K562 (cell line): ENCODE data around the gene EFEMP2. TPM values are rescaled to one million over a fixed set of nuclear protein-coding genes. Genes with fewer than 3 reads are reported as not detected.

Experiments used
- ATAC-seq: fragments of 200-7000 bp; cut with Tn5 transposase; 3 replicates; pipeline ENCODE4 v1.9.1; 2020; ENCODE audit warnings: moderate library complexity
- BruUV-seq: library from RNA; stranded (reverse); fragments of 400-500 nt; replicated peaks from 2 replicates; lab custom pipeline; 2021; lab: Mats Ljungman, UMichigan
- CTCF ChIA-PET: fragments of 300-600 bp; formaldehyde crosslinking; extraction: SDS; loops from one replicate; lab custom pipeline; 2021; ENCODE audit warnings: low intra/inter-chr PET ratio; lab: Yijun Ruan, JAX
- POLR2A ChIA-PET: fragments of 300-600, 350-650 bp; sonication (Branson Sonifier 250); formaldehyde crosslinking; extraction: SDS; loops from one replicate; lab custom pipeline; 2021; ENCODE audit warnings: antibody characterized with exemption, inconsistent platforms; lab: Yijun Ruan, JAX
- DNase-seq, 4 experiments: peaks; one replicate each; pipeline versions ENCODE4 v3.0.0 to v3.0.0-alpha.2; 2011 to 2018; ENCODE audit warnings: low spot score in 3 of 4, mixed read lengths in 3 of 4; ENCODE audit errors: extremely low read depth in 1 of 4
- FAIRE-seq: peaks from 2 replicates; lab custom pipeline; 2011; peaks lifted over from hg19 to GRCh38; lab: Jason Lieb, UNC
- H2AFZ ChIP-seq: 2 replicates; pipeline ENCODE4 v1.6.0; 2011; ENCODE audit warnings: low read depth, low read length, control low read depth, inconsistent platforms
- H3K27ac ChIP-seq: fragments of 200-600 bp; 3 replicates; pipeline ENCODE4 v1.8.0; 2011; ENCODE audit warnings: low read depth, mild to moderate bottlenecking, control low read depth, inconsistent platforms, low read length, moderate library complexity, mixed read lengths; ENCODE audit errors: extremely low read depth
- H3K27me3 ChIP-seq, 2 experiments: fragments of 300-600 bp in 1 of 2; 2 replicates in 1 of 2; 3 replicates in 1 of 2; pipeline versions ENCODE4 v1.6.0 to v1.8.0; 2011; ENCODE audit warnings: inconsistent platforms in 2 of 2, low read length in 2 of 2, mild to moderate bottlenecking in 1 of 2, mixed read lengths in 1 of 2, moderate library complexity in 1 of 2; ENCODE audit not compliant: control insufficient read depth in 2 of 2, insufficient read depth in 2 of 2
- H3K36me3 ChIP-seq: fragments of 300-600 bp; 3 replicates; pipeline ENCODE4 v1.8.0; 2011; ENCODE audit warnings: mild to moderate bottlenecking, low read length, inconsistent platforms; ENCODE audit not compliant: control insufficient read depth, insufficient read depth
- H3K4me1 ChIP-seq, 2 experiments: fragments of 200-600 bp in 1 of 2; replicated peaks in 1 of 2; 2 replicates in 1 of 2; 3 replicates in 1 of 2; pipeline versions ENCODE4 v1.5.1 to v1.8.0; 2011; ENCODE audit warnings: inconsistent platforms in 2 of 2, low read length in 2 of 2, mild to moderate bottlenecking in 1 of 2, mixed read lengths in 1 of 2, moderate library complexity in 1 of 2; ENCODE audit not compliant: control insufficient read depth in 2 of 2, insufficient read depth in 2 of 2
- H3K4me2 ChIP-seq: 2 replicates; pipeline ENCODE4 v1.6.1; 2011; ENCODE audit warnings: low read length, control low read depth, inconsistent platforms, mixed read lengths; ENCODE audit not compliant: insufficient read depth
- H3K4me3 ChIP-seq: fragments of 200-600 bp; sonication (generic), shearing (Covaris generic); 2 replicates; pipeline ENCODE4 v1.5.1; 2016; ENCODE audit warnings: control low read depth, inconsistent platforms
- H3K79me2 ChIP-seq: fragments of 200-600 bp; 3 replicates; pipeline ENCODE4 v1.8.0; 2011; ENCODE audit warnings: low read length, inconsistent platforms; ENCODE audit not compliant: control insufficient read depth, insufficient read depth
- H3K9ac ChIP-seq, 2 experiments: 2 replicates each; pipeline versions ENCODE4 v1.6.0 to v1.6.1; 2011; ENCODE audit warnings: low read depth in 2 of 2, low read length in 2 of 2, control low read depth in 1 of 2, inconsistent platforms in 1 of 2, mild to moderate bottlenecking in 1 of 2, mixed read lengths in 1 of 2; ENCODE audit not compliant: insufficient read depth in 1 of 2
- H3K9me1 ChIP-seq: one replicate; pipeline ENCODE4 v1.6.0; 2011; ENCODE audit warnings: inconsistent platforms, mild to moderate bottlenecking, low read length, moderate library complexity; ENCODE audit not compliant: control insufficient read depth, insufficient read depth
- H3K9me3 ChIP-seq: replicated peaks from 2 replicates; pipeline ENCODE4 v1.5.1; 2011; ENCODE audit warnings: low read depth, low read length, inconsistent platforms; ENCODE audit not compliant: control insufficient read depth, insufficient read depth
- H4K20me1 ChIP-seq: replicated peaks from 2 replicates; pipeline ENCODE4 v1.6.1; 2011; ENCODE audit warnings: low read length, inconsistent platforms, mixed read lengths; ENCODE audit not compliant: control insufficient read depth, insufficient read depth
- MAFK ChIP-seq: IDR thresholded peaks from 2 replicates; pipeline ENCODE4 v1.6.1; 2011; ENCODE audit warnings: low read length, improper control_type of control experiment
- MEF2D ChIP-seq: conservative IDR thresholded peaks from 2 replicates; pipeline ENCODE4 v1.6.1; 2016; ENCODE audit warnings: low read depth, missing genetic modification characterization, missing compliant biosample characterization
- POLR2AphosphoS5 ChIP-seq: IDR thresholded peaks from 2 replicates; pipeline ENCODE4 v1.6.1; 2011; ENCODE audit warnings: mild to moderate bottlenecking, low read depth, low read length, moderate library complexity; ENCODE audit not compliant: control insufficient read depth, insufficient read depth
- RBFOX2 ChIP-seq: fragments of 200-400 bp; formaldehyde crosslinking; IDR thresholded peaks from 2 replicates; pipeline ENCODE4 v1.6.1; 2017; ENCODE audit warnings: low read depth, mild to moderate bottlenecking, low read length, moderate library complexity
- RREB1 ChIP-seq: fragments of 250-450 bp; sonication (Bioruptor Pico); IDR thresholded peaks from 2 replicates; pipeline ENCODE4 v1.4.0; 2020
- SFPQ ChIP-seq: fragments of 200-400 bp; formaldehyde crosslinking; IDR thresholded peaks from 2 replicates; pipeline ENCODE4 v1.6.1; 2017; ENCODE audit warnings: mild to moderate bottlenecking, low read depth, low read length, moderate library complexity
- SP1 ChIP-seq: sonication (generic); formaldehyde crosslinking; IDR thresholded peaks from 2 replicates; pipeline ENCODE4 v1.8.1; 2022; ENCODE audit warnings: mild to moderate bottlenecking, missing genetic modification reagents
- THRAP3 ChIP-seq: fragments of 450-650 bp; IDR thresholded peaks from 2 replicates; pipeline ENCODE4 v1.6.1; 2016; ENCODE audit warnings: mild to moderate bottlenecking, inconsistent platforms, borderline replicate concordance
- WHSC1 ChIP-seq: IDR thresholded peaks from one replicate; pipeline ENCODE4 v1.6.1; 2012; ENCODE audit warnings: low read length, control low read depth, inconsistent platforms
- ZNF431 ChIP-seq: sonication (generic); formaldehyde crosslinking; IDR thresholded peaks from 2 replicates; pipeline ENCODE4 v1.8.0; 2022; ENCODE audit warnings: mild to moderate bottlenecking, missing genetic modification reagents
- WGBS: fragments of 100-300 bp; shearing (Covaris generic); methylation state at CpG from one replicate; pipeline ENCODE4 v1.1.6; 2016; ENCODE audit warnings: low coverage, mixed read lengths; ENCODE audit not compliant: insufficient coverage; ENCODE audit errors: missing lambda C conversion rate; 5-methylcytosine and 5-hydroxymethylcytosine counted together
- in situ Hi-C: fragments of 300-500 bp; cut with MboI; formaldehyde crosslinking; loops from 4 replicates; pipeline ENCODE4 v1.15.0; 2018; ENCODE audit warnings: inconsistent platforms, mixed read lengths
- intact Hi-C: fragments of 100-400 bp; cut with micrococcal nuclease; formaldehyde crosslinking; loops from 2 replicates; pipeline ENCODE4 v1.14.2; 2022
- polyA plus RNA-seq, 8 experiments: library from polyadenylated mRNA; depleted of rRNA in 4 of 8; stranded (reverse) in 5 of 8; unstranded in 3 of 8; fragments of >200 nt; fragmentation: Nextera tagmentation in 2 of 8; fragmentation: Illumina TruSeq in 1 of 8; extraction: Ambion mirVana in 2 of 8; extraction: Trizol in 1 of 8; gene quantifications; 2 replicates each; pipeline versions ENCODE4 v1.2.1 to v1.2.3, GENCODE V29; 2011 to 2014; ENCODE audit warnings: inconsistent platforms in 1 of 8, missing spikeins in 1 of 8
- total RNA-seq, 7 experiments: library from RNA; depleted of rRNA in 6 of 7; stranded (reverse); fragments of >200 nt in 6 of 7; fragmentation: Illumina TruSeq in 2 of 7; extraction: Trizol in 2 of 7; gene quantifications; 2 replicates each; pipeline versions ENCODE4 v1.2.1 to v1.2.3, GENCODE V29; 2011 to 2021; ENCODE audit warnings: low replicate concordance in 1 of 7

The EFEMP2 gene
- total and polyA plus RNA-seq, 9 of the 15 experiments (the other 6 are each of a cell fraction or from before 2014, with no cell fraction given): 0.07 to 2.9 (median 0.69) TPM; not detected in 1

GRCh38 chr11:65892661-65893317, 20.2 kb upstream of the EFEMP2 start:
- H3K9ac ChIP-seq: peak overlapping the region in 1 of 2 experiments; percentile 53; a peak in 2 of 4 replicates
- 79% methylated on average over 10 of the region's 10 CpGs for WGBS
- peak overlapping the region; percentile 70; the same call in 1 of the 2 replicates for H3K4me3 ChIP-seq
- ATAC-seq (no peak), DNase-seq (no peak), FAIRE-seq (no peak)
- peaks cover 78% of the 10 kb centered on the region for H3K79me2 ChIP-seq
- intact Hi-C loops (no loop called here), in situ Hi-C loops (no loop called here)
- H3K27ac ChIP-seq: peak overlapping the region; percentile 84; the same call in 2 of the 3 replicates
- POLR2A ChIA-PET: interaction anchor here (0.6 to 10.0 kb wide), 23 partner anchors 7 to 298 kb away, joined by 3 to 136 read pairs (median 4); partner anchors contain the start of genes CFL1, FOSL1 and MUS81
- H2AFZ ChIP-seq: no peak overlapping the region
- H3K36me3 ChIP-seq: peaks cover 57% of the 10 kb centered on the region
- H4K20me1 ChIP-seq: peaks cover 28% of the 10 kb centered on the region
- H3K9me1 ChIP-seq: no peaks in the 10 kb centered on the region
- H3K4me2 ChIP-seq: peak overlapping the region; percentile 89
- no peaks in the 10 kb centered on the region for H3K9me3 ChIP-seq
- H3K4me1 ChIP-seq: peaks cover 37 to 66% of the 10 kb centered on the region in 2 experiments
- BruUV-seq: no TSS peak
- CTCF ChIA-PET: no interaction called here
- no peaks in the 10 kb centered on the region for H3K27me3 ChIP-seq
- TF ChIP-seq SP1 (CRISPR knock-in tag): no peak
- TF ChIP-seq WHSC1: no peak
- TF ChIP-seq MEF2D: no peak
- TF ChIP-seq ZNF431 (CRISPR knock-in tag): no peak
- TF ChIP-seq MAFK: no peak
- no peak for TF ChIP-seq SFPQ
- TF ChIP-seq RREB1 (CRISPR knock-in tag): no peak
- TF ChIP-seq RBFOX2: 0 out of 2 replicates have a peak, but pooled peaks have one; percentile 61
- TF ChIP-seq THRAP3: no peak
- TF ChIP-seq POLR2AphosphoS5: peak; percentile 23; the same call in 1 of the 2 replicates
